LNCAP (cell line): Measurements from ENCODE around the gene KRTAP12-1.

Source experiments
- CTCF ChIP-seq: fragments of 450-650 bp; IDR thresholded peaks from 2 replicates; pipeline ENCODE4 v1.5.1; 2017; ENCODE audit warnings: mild to moderate bottlenecking

Gene KRTAP12-1

GRCh38 chr21:44703731-44704635 is 22.0 kb upstream of the KRTAP12-1 start:
- TF ChIP-seq CTCF, result no peak

GRCh38 chr21:44702973-44703730 is 21.2 kb upstream of the KRTAP12-1 start:
- no peak for TF ChIP-seq CTCF

GRCh38 chr21:44702111-44702972 is 20.4 kb upstream of the KRTAP12-1 start:
- TF ChIP-seq CTCF, result no peak

GRCh38 chr21:44701541-44701940 is 19.6 kb upstream of the KRTAP12-1 start:
- TF ChIP-seq CTCF, result no peak

GRCh38 chr21:44701023-44701400 is 19.0 kb upstream of the KRTAP12-1 start:
- no peak for TF ChIP-seq CTCF

- TF ChIP-seq CTCF, result no peak
Measured at GRCh38 chr21:44700101-44701022, 18.4 kb upstream of the KRTAP12-1 start.
